Astrocyte (in vitro differentiated cells and primary cell): Measurements from ENCODE around the gene PCLO. TPM values are rescaled to one million over a fixed set of nuclear protein-coding genes. Genes with fewer than 3 reads are reported as not detected.

Experiments used
- DNase-seq: peaks from one replicate; pipeline ENCODE4 v3.0.0-alpha.2; 2010; ENCODE audit warnings: low read depth
- FAIRE-seq: peaks from 2 replicates; lab custom pipeline; 2011; peaks lifted over from hg19 to GRCh38; lab: Jason Lieb, UNC
- H2AFZ ChIP-seq: 2 replicates; pipeline ENCODE4 v1.6.0; 2012; ENCODE audit warnings: low read depth, low read length, inconsistent platforms
- H3K27ac ChIP-seq: 2 replicates; pipeline ENCODE4 v1.5.1; 2011; ENCODE audit warnings: low read depth, low read length, inconsistent platforms
- H3K27me3 ChIP-seq: 2 replicates; pipeline ENCODE4 v1.6.0; 2011; ENCODE audit warnings: low read length, inconsistent platforms; ENCODE audit not compliant: insufficient read depth
- H3K36me3 ChIP-seq: 2 replicates; pipeline ENCODE4 v1.5.1; 2011; ENCODE audit warnings: low read length, inconsistent platforms; ENCODE audit not compliant: insufficient read depth
- H3K4me1 ChIP-seq: 2 replicates; pipeline ENCODE4 v1.5.1; 2011; ENCODE audit warnings: low read length, inconsistent platforms; ENCODE audit not compliant: insufficient read depth
- H3K4me2 ChIP-seq: 2 replicates; pipeline ENCODE4 v1.6.0; 2012; ENCODE audit warnings: low read length, inconsistent platforms
- H3K4me3 ChIP-seq: 2 replicates; pipeline ENCODE4 v1.5.1; 2011; ENCODE audit warnings: low read depth, mild to moderate bottlenecking, low read length, inconsistent platforms; ENCODE audit not compliant: insufficient read depth
- H3K79me2 ChIP-seq: 2 replicates; pipeline ENCODE4 v1.6.0; 2012; ENCODE audit warnings: mild to moderate bottlenecking, low read length, inconsistent platforms; ENCODE audit not compliant: insufficient read depth
- H3K9ac ChIP-seq: 2 replicates; pipeline ENCODE4 v1.6.0; 2012; ENCODE audit warnings: mild to moderate bottlenecking, low read length, inconsistent platforms
- H3K9me3 ChIP-seq: 2 replicates; pipeline ENCODE4 v1.5.1; 2012; ENCODE audit warnings: low read depth, mild to moderate bottlenecking, low read length, inconsistent platforms; ENCODE audit not compliant: insufficient read depth
- H4K20me1 ChIP-seq: 2 replicates; pipeline ENCODE4 v1.6.0; 2012; ENCODE audit warnings: low read length, inconsistent platforms; ENCODE audit not compliant: insufficient read depth
- H3K27ac Mint-ChIP-seq: one replicate; pipeline ENCODE4 v1.8.0; 2021; ENCODE audit warnings: mild to moderate bottlenecking, mixed read lengths; ENCODE audit not compliant: unreplicated experiment
- H3K27me3 Mint-ChIP-seq: one replicate; pipeline ENCODE4 v1.8.0; 2021; ENCODE audit warnings: low read depth, mixed read lengths; ENCODE audit not compliant: unreplicated experiment
- H3K36me3 Mint-ChIP-seq: one replicate; pipeline ENCODE4 v1.8.0; 2021; ENCODE audit warnings: low read depth, mixed read lengths; ENCODE audit not compliant: unreplicated experiment
- H3K4me1 Mint-ChIP-seq: one replicate; pipeline ENCODE4 v1.8.0; 2021; ENCODE audit warnings: low read depth, mixed read lengths; ENCODE audit not compliant: unreplicated experiment
- H3K4me3 Mint-ChIP-seq: one replicate; pipeline ENCODE4 v1.8.0; 2021; ENCODE audit warnings: mild to moderate bottlenecking, moderate library complexity, mixed read lengths; ENCODE audit not compliant: unreplicated experiment
- H3K9me3 Mint-ChIP-seq: one replicate; pipeline ENCODE4 v1.8.0; 2021; ENCODE audit warnings: mild to moderate bottlenecking, mixed read lengths; ENCODE audit not compliant: unreplicated experiment
- EZH2 ChIP-seq: IDR thresholded peaks from 2 replicates; pipeline ENCODE4 v1.6.1; 2012; ENCODE audit warnings: mild to moderate bottlenecking, low read length, inconsistent platforms; ENCODE audit not compliant: insufficient read depth
- total RNA-seq: library from RNA; stranded (reverse); gene quantifications from 2 replicates; pipeline ENCODE4 v1.2.1, GENCODE V29; 2021
- TF ChIP-seq, protein P1 (sequence below): IDR thresholded peaks from 2 replicates; pipeline ENCODE4 v1.5.1; 2011; ENCODE audit warnings: low read depth, mild to moderate bottlenecking, inconsistent platforms, low read length, moderate library complexity; ENCODE audit not compliant: insufficient read depth

Gene PCLO
- total RNA-seq, 1 donor from 2014 or later: 3.0 TPM

DNA sequence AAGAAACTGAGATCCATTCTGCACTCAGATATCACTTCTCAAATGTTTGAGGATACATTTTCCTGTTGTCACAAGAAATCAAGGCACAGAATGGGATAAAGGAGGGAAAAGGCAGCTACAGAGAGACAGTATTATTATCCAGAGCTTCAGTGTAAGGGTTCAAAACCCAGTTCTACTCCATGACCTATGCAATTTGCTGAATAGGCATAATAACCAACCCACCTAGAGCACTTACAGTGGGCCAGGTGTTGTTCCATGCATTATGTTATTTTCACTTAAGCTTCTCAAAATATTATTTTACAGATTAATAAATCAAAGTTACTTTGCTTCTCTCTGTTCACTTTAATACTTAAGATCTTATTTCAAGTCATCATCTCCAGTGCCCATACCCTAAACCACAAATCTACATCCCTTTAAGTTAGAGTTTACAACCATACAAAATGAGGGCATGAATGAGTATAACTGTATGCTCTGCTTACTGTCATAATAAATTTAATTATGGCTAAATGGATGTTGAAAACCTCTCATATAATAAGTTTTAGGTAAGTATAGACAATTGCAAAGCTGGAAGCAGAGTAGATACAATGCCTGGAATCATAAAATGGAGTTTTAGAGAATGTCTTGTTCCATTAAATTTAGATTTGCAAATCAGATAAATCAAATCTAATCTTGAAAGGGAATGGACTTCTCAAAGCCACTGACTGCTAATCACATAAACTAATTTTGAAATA lies 28.1 kb upstream of the PCLO start:
- Histone ChIP-seq H3K4me2 (no peak overlapping the region), H3K4me1 (no peaks in the 10 kb centered on the region), H3K27ac (no peak overlapping the region), H3K9ac (no peak overlapping the region), H3K9me3 (no peaks in the 10 kb centered on the region), H4K20me1 (no peaks in the 10 kb centered on the region), H3K79me2 (no peaks in the 10 kb centered on the region), H3K4me3 (no peak overlapping the region), H3K27me3 (no peaks in the 10 kb centered on the region), H2AFZ (no peak overlapping the region), H3K36me3 (no peaks in the 10 kb centered on the region)
- Mint-ChIP-seq H3K36me3 (no peaks in the 10 kb centered on the region), H3K9me3 (no peaks in the 10 kb centered on the region), H3K4me3 (no peak overlapping the region), H3K27ac (no peak overlapping the region), H3K27me3 (no peaks in the 10 kb centered on the region), H3K4me1 (no peaks in the 10 kb centered on the region)
- DNase-seq (no peak), FAIRE-seq (no peak)
- TF ChIP-seq EZH2: no peak
- TF ChIP-seq, protein P1, sequence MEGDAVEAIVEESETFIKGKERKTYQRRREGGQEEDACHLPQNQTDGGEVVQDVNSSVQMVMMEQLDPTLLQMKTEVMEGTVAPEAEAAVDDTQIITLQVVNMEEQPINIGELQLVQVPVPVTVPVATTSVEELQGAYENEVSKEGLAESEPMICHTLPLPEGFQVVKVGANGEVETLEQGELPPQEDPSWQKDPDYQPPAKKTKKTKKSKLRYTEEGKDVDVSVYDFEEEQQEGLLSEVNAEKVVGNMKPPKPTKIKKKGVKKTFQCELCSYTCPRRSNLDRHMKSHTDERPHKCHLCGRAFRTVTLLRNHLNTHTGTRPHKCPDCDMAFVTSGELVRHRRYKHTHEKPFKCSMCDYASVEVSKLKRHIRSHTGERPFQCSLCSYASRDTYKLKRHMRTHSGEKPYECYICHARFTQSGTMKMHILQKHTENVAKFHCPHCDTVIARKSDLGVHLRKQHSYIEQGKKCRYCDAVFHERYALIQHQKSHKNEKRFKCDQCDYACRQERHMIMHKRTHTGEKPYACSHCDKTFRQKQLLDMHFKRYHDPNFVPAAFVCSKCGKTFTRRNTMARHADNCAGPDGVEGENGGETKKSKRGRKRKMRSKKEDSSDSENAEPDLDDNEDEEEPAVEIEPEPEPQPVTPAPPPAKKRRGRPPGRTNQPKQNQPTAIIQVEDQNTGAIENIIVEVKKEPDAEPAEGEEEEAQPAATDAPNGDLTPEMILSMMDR: no peak

DNA sequence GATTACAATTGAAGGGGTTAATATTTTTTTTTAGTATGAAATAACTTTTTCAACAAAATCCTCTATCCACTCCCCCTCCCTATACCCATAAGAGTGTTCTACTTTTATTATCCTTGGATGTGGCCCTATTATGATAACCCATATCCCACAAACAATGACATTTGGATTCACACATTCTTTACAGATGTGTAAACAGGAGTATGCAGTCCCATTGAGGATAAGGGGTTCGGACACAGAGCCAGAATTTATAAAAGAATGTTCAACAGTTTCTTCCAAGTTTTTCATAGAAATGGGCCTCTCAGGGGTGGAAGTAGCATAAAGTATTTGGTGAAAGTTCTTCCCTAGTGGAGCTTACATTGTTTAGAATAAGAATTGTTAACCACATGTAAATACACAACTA lies 16.1 kb upstream of the PCLO start:
- no peak overlapping the region for H3K4me3 Mint-ChIP-seq
- FAIRE-seq (no peak), DNase-seq (peak; percentile 59)
- H4K20me1 ChIP-seq: no peaks in the 10 kb centered on the region
- no peak overlapping the region for H3K9ac ChIP-seq
- H3K4me1 ChIP-seq: no peaks in the 10 kb centered on the region
- no peaks in the 10 kb centered on the region for H3K4me1 Mint-ChIP-seq
- H3K9me3 ChIP-seq: no peaks in the 10 kb centered on the region
- no peak overlapping the region for H3K4me3 ChIP-seq
- H3K27ac ChIP-seq: peak overlapping the region; percentile 35
- H3K9me3 Mint-ChIP-seq: peaks cover 6% of the 10 kb centered on the region
- H2AFZ ChIP-seq: no peak overlapping the region
- H3K27ac Mint-ChIP-seq: no peak overlapping the region
- peak overlapping the region; percentile 4 for H3K4me2 ChIP-seq
- no peaks in the 10 kb centered on the region for H3K27me3 ChIP-seq
- no peaks in the 10 kb centered on the region for H3K79me2 ChIP-seq
- TF ChIP-seq, protein P1: no peak
- TF ChIP-seq EZH2: no peak
- no peaks in the 10 kb centered on the region for H3K27me3 Mint-ChIP-seq
- H3K36me3 Mint-ChIP-seq: peaks cover 2% of the 10 kb centered on the region
- H3K36me3 ChIP-seq: no peaks in the 10 kb centered on the region

DNA sequence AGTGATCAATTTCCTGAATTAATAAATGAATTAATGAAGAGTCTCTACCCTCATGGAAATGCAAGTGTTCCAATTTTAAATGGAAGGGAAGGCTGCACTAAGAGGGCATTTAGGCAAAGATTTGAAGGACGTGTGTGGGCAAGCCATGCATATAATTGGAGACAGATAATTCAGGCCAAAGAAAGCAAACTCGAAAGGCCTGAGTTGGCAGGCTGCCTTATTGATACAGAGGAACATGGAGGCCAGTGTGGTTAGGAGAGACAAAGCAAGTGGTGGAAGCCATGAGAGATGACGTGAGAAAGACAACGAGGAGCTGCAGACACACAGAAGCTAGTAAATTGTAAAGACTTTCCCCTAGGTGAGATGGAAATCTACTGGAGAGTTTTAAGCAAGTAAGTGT lies 15.4 kb upstream of the PCLO start:
- Histone ChIP-seq H3K9ac (no peak overlapping the region), H3K9me3 (no peaks in the 10 kb centered on the region), H3K27ac (peak overlapping the region; percentile 35), H3K4me1 (no peaks in the 10 kb centered on the region), H3K4me2 (peak overlapping the region; percentile 4), H3K79me2 (no peaks in the 10 kb centered on the region), H4K20me1 (no peaks in the 10 kb centered on the region), H3K27me3 (no peaks in the 10 kb centered on the region), H3K36me3 (no peaks in the 10 kb centered on the region), H2AFZ (no peak overlapping the region), H3K4me3 (no peak overlapping the region)
- DNase-seq: peak; percentile 56
- no peak for FAIRE-seq
- Mint-ChIP-seq H3K4me3 (no peak overlapping the region), H3K27me3 (no peaks in the 10 kb centered on the region), H3K27ac (no peak overlapping the region), H3K4me1 (no peaks in the 10 kb centered on the region), H3K36me3 (no peaks in the 10 kb centered on the region), H3K9me3 (peaks cover 1% of the 10 kb centered on the region)
- TF ChIP-seq, protein P1: no peak
- no peak for TF ChIP-seq EZH2
